K562 (cell line): Measurements from ENCODE around the gene UMODL1. TPM values are rescaled to one million over a fixed set of nuclear protein-coding genes. Genes with fewer than 3 reads are reported as not detected.

ENCODE experiments used
- ATAC-seq: fragments of 200-7000 bp; cut with Tn5 transposase; 3 replicates; pipeline ENCODE4 v1.9.1; 2020; ENCODE audit warnings: moderate library complexity
- BruUV-seq: library from RNA; stranded (reverse); fragments of 400-500 nt; replicated peaks from 2 replicates; lab custom pipeline; 2021; lab: Mats Ljungman, UMichigan
- CTCF ChIA-PET: fragments of 300-600 bp; formaldehyde crosslinking; extraction: SDS; loops from one replicate; lab custom pipeline; 2021; ENCODE audit warnings: low intra/inter-chr PET ratio; lab: Yijun Ruan, JAX
- POLR2A ChIA-PET: fragments of 300-600, 350-650 bp; sonication (Branson Sonifier 250); formaldehyde crosslinking; extraction: SDS; loops from one replicate; lab custom pipeline; 2021; ENCODE audit warnings: antibody characterized with exemption, inconsistent platforms; lab: Yijun Ruan, JAX
- DNase-seq, 4 experiments: peaks; one replicate each; pipeline versions ENCODE4 v3.0.0 to v3.0.0-alpha.2; 2011 to 2018; ENCODE audit warnings: low spot score in 3 of 4, mixed read lengths in 3 of 4; ENCODE audit errors: extremely low read depth in 1 of 4
- FAIRE-seq: peaks from 2 replicates; lab custom pipeline; 2011; peaks lifted over from hg19 to GRCh38; lab: Jason Lieb, UNC
- H2AFZ ChIP-seq: 2 replicates; pipeline ENCODE4 v1.6.0; 2011; ENCODE audit warnings: low read depth, low read length, control low read depth, inconsistent platforms
- H3K27ac ChIP-seq: fragments of 200-600 bp; 3 replicates; pipeline ENCODE4 v1.8.0; 2011; ENCODE audit warnings: low read depth, mild to moderate bottlenecking, control low read depth, inconsistent platforms, low read length, moderate library complexity, mixed read lengths; ENCODE audit errors: extremely low read depth
- H3K27me3 ChIP-seq, 2 experiments: fragments of 300-600 bp in 1 of 2; 2 replicates in 1 of 2; 3 replicates in 1 of 2; pipeline versions ENCODE4 v1.6.0 to v1.8.0; 2011; ENCODE audit warnings: inconsistent platforms in 2 of 2, low read length in 2 of 2, mild to moderate bottlenecking in 1 of 2, mixed read lengths in 1 of 2, moderate library complexity in 1 of 2; ENCODE audit not compliant: control insufficient read depth in 2 of 2, insufficient read depth in 2 of 2
- H3K36me3 ChIP-seq: fragments of 300-600 bp; 3 replicates; pipeline ENCODE4 v1.8.0; 2011; ENCODE audit warnings: mild to moderate bottlenecking, low read length, inconsistent platforms; ENCODE audit not compliant: control insufficient read depth, insufficient read depth
- H3K4me1 ChIP-seq, 2 experiments: fragments of 200-600 bp in 1 of 2; replicated peaks in 1 of 2; 2 replicates in 1 of 2; 3 replicates in 1 of 2; pipeline versions ENCODE4 v1.5.1 to v1.8.0; 2011; ENCODE audit warnings: inconsistent platforms in 2 of 2, low read length in 2 of 2, mild to moderate bottlenecking in 1 of 2, mixed read lengths in 1 of 2, moderate library complexity in 1 of 2; ENCODE audit not compliant: control insufficient read depth in 2 of 2, insufficient read depth in 2 of 2
- H3K4me2 ChIP-seq: 2 replicates; pipeline ENCODE4 v1.6.1; 2011; ENCODE audit warnings: low read length, control low read depth, inconsistent platforms, mixed read lengths; ENCODE audit not compliant: insufficient read depth
- H3K4me3 ChIP-seq: fragments of 200-600 bp; sonication (generic), shearing (Covaris generic); 2 replicates; pipeline ENCODE4 v1.5.1; 2016; ENCODE audit warnings: control low read depth, inconsistent platforms
- H3K79me2 ChIP-seq: fragments of 200-600 bp; 3 replicates; pipeline ENCODE4 v1.8.0; 2011; ENCODE audit warnings: low read length, inconsistent platforms; ENCODE audit not compliant: control insufficient read depth, insufficient read depth
- H3K9ac ChIP-seq, 2 experiments: 2 replicates each; pipeline versions ENCODE4 v1.6.0 to v1.6.1; 2011; ENCODE audit warnings: low read depth in 2 of 2, low read length in 2 of 2, control low read depth in 1 of 2, inconsistent platforms in 1 of 2, mild to moderate bottlenecking in 1 of 2, mixed read lengths in 1 of 2; ENCODE audit not compliant: insufficient read depth in 1 of 2
- H3K9me1 ChIP-seq: one replicate; pipeline ENCODE4 v1.6.0; 2011; ENCODE audit warnings: inconsistent platforms, mild to moderate bottlenecking, low read length, moderate library complexity; ENCODE audit not compliant: control insufficient read depth, insufficient read depth
- H3K9me3 ChIP-seq: replicated peaks from 2 replicates; pipeline ENCODE4 v1.5.1; 2011; ENCODE audit warnings: low read depth, low read length, inconsistent platforms; ENCODE audit not compliant: control insufficient read depth, insufficient read depth
- H4K20me1 ChIP-seq: replicated peaks from 2 replicates; pipeline ENCODE4 v1.6.1; 2011; ENCODE audit warnings: low read length, inconsistent platforms, mixed read lengths; ENCODE audit not compliant: control insufficient read depth, insufficient read depth
- CGGBP1 ChIP-seq: fragments of 250-450 bp; sonication (Bioruptor Pico); IDR thresholded peaks from 2 replicates; pipeline ENCODE4 v1.9.0; 2021; ENCODE audit warnings: mild to moderate bottlenecking
- CTCFL ChIP-seq: IDR thresholded peaks from 2 replicates; pipeline ENCODE4 v1.6.1; 2011; ENCODE audit warnings: borderline replicate concordance, low read depth, mild to moderate bottlenecking, moderate library complexity, low read length; ENCODE audit not compliant: insufficient read depth, poor library complexity, severe bottlenecking
- FOXP4 ChIP-seq: sonication (generic); formaldehyde crosslinking; IDR thresholded peaks from 2 replicates; pipeline ENCODE4 v1.8.0; 2022; ENCODE audit warnings: mild to moderate bottlenecking, missing genetic modification reagents, borderline replicate concordance
- GTF2F1 ChIP-seq: IDR thresholded peaks from 2 replicates; pipeline ENCODE4 v1.6.1; 2011; ENCODE audit warnings: low read depth, low read length, improper control_type of control experiment
- HCFC1 ChIP-seq: IDR thresholded peaks from 2 replicates; pipeline ENCODE4 v1.6.1; 2012; ENCODE audit warnings: low read depth, low read length, improper control_type of control experiment
- KDM1A ChIP-seq, 2 experiments: fragments of 450-650 bp; IDR thresholded peaks; 2 replicates each; pipeline ENCODE4 v1.6.1; 2016; ENCODE audit warnings: mild to moderate bottlenecking in 2 of 2
- NFATC3 ChIP-seq: fragments of 450-650 bp; IDR thresholded peaks from 2 replicates; pipeline ENCODE4 v1.6.1; 2017; ENCODE audit warnings: mild to moderate bottlenecking
- NRF1 ChIP-seq, 2 experiments: fragments of 450-650 bp; IDR thresholded peaks in 1 of 2; conservative IDR thresholded peaks in 1 of 2; 2 replicates each; pipeline ENCODE4 v1.6.1; 2014; ENCODE audit warnings: mild to moderate bottlenecking in 2 of 2
- RBM14 ChIP-seq: fragments of 200-400 bp; formaldehyde crosslinking; IDR thresholded peaks from 2 replicates; pipeline ENCODE4 v1.6.1; 2018; ENCODE audit warnings: low read depth, mild to moderate bottlenecking, low read length, moderate library complexity, borderline replicate concordance; ENCODE audit not compliant: insufficient read depth
- SMAD3 ChIP-seq: fragments of 450-650 bp; formaldehyde crosslinking; conservative IDR thresholded peaks from 2 replicates; pipeline ENCODE4 v1.4.0; 2020; ENCODE audit warnings: mild to moderate bottlenecking
- TAF9B ChIP-seq: fragments of 450-650 bp; IDR thresholded peaks from 2 replicates; pipeline ENCODE4 v1.6.1; 2018; ENCODE audit warnings: mild to moderate bottlenecking; ENCODE audit not compliant: partially characterized antibody
- YBX1 ChIP-seq: fragments of 450-650 bp; IDR thresholded peaks from 2 replicates; pipeline ENCODE4 v1.7.1; 2016; ENCODE audit warnings: mild to moderate bottlenecking
- ZNF165 ChIP-seq: fragments of 250-450 bp; sonication (Bioruptor Pico); IDR thresholded peaks from 2 replicates; pipeline ENCODE4 v1.4.0; 2020; ENCODE audit warnings: borderline replicate concordance
- ZNF3 ChIP-seq: fragments of 250-450 bp; sonication (Bioruptor Pico); IDR thresholded peaks from 2 replicates; pipeline ENCODE4 v1.5.0; 2021; ENCODE audit warnings: mild to moderate bottlenecking, moderate library complexity
- ZNF766 ChIP-seq: fragments of 200-800 bp; sonication (Bioruptor generic); conservative IDR thresholded peaks from 2 replicates; pipeline ENCODE4 v1.6.1; 2016; ENCODE audit warnings: missing genetic modification characterization, missing compliant biosample characterization
- WGBS: fragments of 100-300 bp; shearing (Covaris generic); methylation state at CpG from one replicate; pipeline ENCODE4 v1.1.6; 2016; ENCODE audit warnings: low coverage, mixed read lengths; ENCODE audit not compliant: insufficient coverage; ENCODE audit errors: missing lambda C conversion rate; 5-methylcytosine and 5-hydroxymethylcytosine counted together
- in situ Hi-C: fragments of 300-500 bp; cut with MboI; formaldehyde crosslinking; loops from 4 replicates; pipeline ENCODE4 v1.15.0; 2018; ENCODE audit warnings: inconsistent platforms, mixed read lengths
- intact Hi-C: fragments of 100-400 bp; cut with micrococcal nuclease; formaldehyde crosslinking; loops from 2 replicates; pipeline ENCODE4 v1.14.2; 2022
- polyA plus RNA-seq, 8 experiments: library from polyadenylated mRNA; depleted of rRNA in 4 of 8; stranded (reverse) in 5 of 8; unstranded in 3 of 8; fragments of >200 nt; fragmentation: Nextera tagmentation in 2 of 8; fragmentation: Illumina TruSeq in 1 of 8; extraction: Ambion mirVana in 2 of 8; extraction: Trizol in 1 of 8; gene quantifications; 2 replicates each; pipeline versions ENCODE4 v1.2.1 to v1.2.3, GENCODE V29; 2011 to 2014; ENCODE audit warnings: inconsistent platforms in 1 of 8, missing spikeins in 1 of 8
- total RNA-seq, 7 experiments: library from RNA; depleted of rRNA in 6 of 7; stranded (reverse); fragments of >200 nt in 6 of 7; fragmentation: Illumina TruSeq in 2 of 7; extraction: Trizol in 2 of 7; gene quantifications; 2 replicates each; pipeline versions ENCODE4 v1.2.1 to v1.2.3, GENCODE V29; 2011 to 2021; ENCODE audit warnings: low replicate concordance in 1 of 7

UMODL1 gene
- total and polyA plus RNA-seq, 9 of the 15 experiments (the other 6 are each of a cell fraction or from before 2014, with no cell fraction given): not detected

- peaks cover 32 to 76% of the 10 kb centered on the region in 2 experiments; a peak in 4 of 5 replicates for H3K27me3 ChIP-seq
- no peaks in the 10 kb centered on the region for H3K79me2 ChIP-seq
- TF ChIP-seq RBM14: no peak
- no peak for TF ChIP-seq ZNF766 (CRISPR knock-in tag)
- no peak for TF ChIP-seq SMAD3
- TF ChIP-seq CTCFL: no peak
- TF ChIP-seq ZNF165 (CRISPR knock-in tag): no peak
- no peak for TF ChIP-seq NFATC3
- TF ChIP-seq CGGBP1: no peak
- TF ChIP-seq HCFC1: no peak
- no peak for TF ChIP-seq ZNF3 (CRISPR knock-in tag)
- no peak for TF ChIP-seq KDM1A (IDR thresholded peaks at IDR 0.05)
- no peak for TF ChIP-seq TAF9B
- no peak for TF ChIP-seq GTF2F1
- no peak for TF ChIP-seq FOXP4
- no peak for TF ChIP-seq NRF1 (conservative IDR thresholded peaks at IDR 0.05 in 1 of 2, IDR thresholded peaks at IDR 0.05 in 1 of 2)
- no peak for TF ChIP-seq YBX1
- no peak overlapping the region for H3K4me3 ChIP-seq
- H3K4me1 ChIP-seq: peaks cover 0 to 8% of the 10 kb centered on the region in 2 experiments; a peak in 1 of 5 replicates
- intact Hi-C loops: loop anchor here (5.0 kb wide), 1 partner anchor 304 kb away; no protein-coding TSS in a partner anchor
- POLR2A ChIA-PET: interaction anchor here (0.6 to 1.3 kb wide), 2 partner anchors 9 to 1121 kb away, joined by 3 read pairs; no protein-coding TSS in a partner anchor
- no peak overlapping the region for H3K27ac ChIP-seq
- no peaks in the 10 kb centered on the region for H3K9me1 ChIP-seq
- H3K36me3 ChIP-seq: no peaks in the 10 kb centered on the region
- CTCF ChIA-PET: no interaction called here
- FAIRE-seq: no peak
- no peak overlapping the region for H3K4me2 ChIP-seq
- in situ Hi-C loops: no loop called here
- H2AFZ ChIP-seq: no peak overlapping the region
- ATAC-seq: no peak
- no peak for DNase-seq
- 0% methylated on average over 3 of the region's 3 CpGs for WGBS
- no TSS peak for BruUV-seq
- H4K20me1 ChIP-seq: peaks cover 28% of the 10 kb centered on the region; the same call in 1 of the 2 replicates
- no peak overlapping the region for H3K9ac ChIP-seq
- H3K9me3 ChIP-seq: no peaks in the 10 kb centered on the region
These were observed 77.5 kb downstream of the UMODL1 start for GRCh38 chr21:42148584-42148983.
